GM12878 (cell line): ENCODE data around the gene POU5F2. TPM values are rescaled to one million over a fixed set of nuclear protein-coding genes. Genes with fewer than 3 reads are reported as not detected.

Source experiments
- ATAC-seq: fragments of 200-7000 bp; cut with Tn5 transposase; 3 replicates; pipeline ENCODE4 v1.9.1; 2020; ENCODE audit warnings: mild to moderate bottlenecking, moderate library complexity
- BruUV-seq: library from RNA; stranded (reverse); fragments of 400-500 nt; replicated peaks from 2 replicates; lab custom pipeline; 2021; lab: Mats Ljungman, UMichigan
- CTCF ChIA-PET: fragments of 300-600 bp; sonication (Branson Sonifier 250); formaldehyde crosslinking; extraction: SDS; loops from one replicate; lab custom pipeline; 2021; ENCODE audit warnings: inconsistent platforms; lab: Yijun Ruan, JAX
- POLR2A ChIA-PET: fragments of 350-600 bp; formaldehyde crosslinking; extraction: SDS; loops from one replicate; lab custom pipeline; 2021; ENCODE audit warnings: inconsistent platforms; lab: Charles Lee
- RAD21 ChIA-PET: fragments of 300-600 bp; sonication (Branson Sonifier 250); formaldehyde crosslinking; loops from one replicate; lab custom pipeline; 2023; ENCODE audit warnings: antibody characterized with exemption; ENCODE audit not compliant: unreplicated experiment; lab: Charles Lee
- SMC1A ChIA-PET: fragments of 300-600 bp; sonication (Branson Sonifier 250); formaldehyde crosslinking; loops from one replicate; lab custom pipeline; 2023; ENCODE audit not compliant: unreplicated experiment, uncharacterized antibody; lab: Charles Lee
- DNase-seq: peaks from one replicate; pipeline ENCODE4 v3.0.0-alpha.2; 2011; ENCODE audit warnings: low read depth, low spot score
- FAIRE-seq: peaks from 3 replicates; lab custom pipeline; 2011; peaks lifted over from hg19 to GRCh38; lab: Jason Lieb, UNC
- H2AFZ ChIP-seq: 2 replicates; pipeline ENCODE4 v1.6.0; 2011; ENCODE audit warnings: low read depth, low read length, control low read depth; ENCODE audit not compliant: control insufficient read depth
- H3K27ac ChIP-seq: 2 replicates; pipeline ENCODE4 v1.5.1; 2011; ENCODE audit warnings: control low read depth; ENCODE audit not compliant: control insufficient read depth, insufficient read depth
- H3K27me3 ChIP-seq, 2 experiments: replicated peaks in 1 of 2; 2 replicates each; pipeline versions ENCODE4 v1.6.0 to v1.6.1; 2011; ENCODE audit warnings: low read length in 1 of 2; ENCODE audit not compliant: control insufficient read depth in 2 of 2, insufficient read depth in 2 of 2
- H3K36me3 ChIP-seq, 2 experiments: 2 replicates each; pipeline ENCODE4 v1.5.1; 2011; ENCODE audit warnings: low read length in 1 of 2; ENCODE audit not compliant: control insufficient read depth in 2 of 2, insufficient read depth in 2 of 2
- H3K4me1 ChIP-seq: 2 replicates; pipeline ENCODE4 v1.6.1; 2011; ENCODE audit warnings: mild to moderate bottlenecking, low read length, moderate library complexity, mixed read lengths; ENCODE audit not compliant: control insufficient read depth, insufficient read depth
- H3K4me2 ChIP-seq: 2 replicates; pipeline ENCODE4 v1.6.0; 2011; ENCODE audit warnings: control low read depth; ENCODE audit not compliant: control insufficient read depth, insufficient read depth
- H3K4me3 ChIP-seq: fragments of 200-600 bp; sonication (generic); 2 replicates; pipeline ENCODE4 v1.5.1; 2016
- H3K79me2 ChIP-seq: 2 replicates; pipeline ENCODE4 v1.6.0; 2011; ENCODE audit warnings: low read length; ENCODE audit not compliant: control insufficient read depth, insufficient read depth
- H3K9ac ChIP-seq: 2 replicates; pipeline ENCODE4 v1.8.0; 2011; ENCODE audit warnings: low read length, control low read depth, mixed read lengths; ENCODE audit not compliant: control insufficient read depth, insufficient read depth
- H3K9me3 ChIP-seq: replicated peaks from 3 replicates; pipeline ENCODE4 v1.5.1; 2011; ENCODE audit warnings: mild to moderate bottlenecking, low read length; ENCODE audit not compliant: control insufficient read depth, insufficient read depth
- H4K20me1 ChIP-seq: 2 replicates; pipeline ENCODE4 v1.6.0; 2011; ENCODE audit not compliant: control insufficient read depth, insufficient read depth
- CBX3 ChIP-seq: fragments of 200-600 bp; sonication (generic); IDR thresholded peaks from 2 replicates; pipeline ENCODE4 v1.6.1; 2016; ENCODE audit warnings: low read depth, borderline replicate concordance
- GABPA ChIP-seq: IDR thresholded peaks from 2 replicates; pipeline ENCODE4 v1.6.1; 2014; ENCODE audit warnings: antibody characterized with exemption, low read depth, mild to moderate bottlenecking, inconsistent platforms
- HDAC2 ChIP-seq: fragments of 200-600 bp; sonication (generic); IDR thresholded peaks from 2 replicates; pipeline ENCODE4 v1.6.1; 2017
- KLF5 ChIP-seq: fragments of 450-650 bp; IDR thresholded peaks from 2 replicates; pipeline ENCODE4 v1.6.1; 2014; ENCODE audit warnings: mild to moderate bottlenecking; ENCODE audit not compliant: partially characterized antibody
- MTA2 ChIP-seq: fragments of 450-650 bp; IDR thresholded peaks from 2 replicates; pipeline ENCODE4 v1.6.1; 2016; ENCODE audit warnings: low read depth, mild to moderate bottlenecking, moderate library complexity
- NFXL1 ChIP-seq: fragments of 450-650 bp; IDR thresholded peaks from 2 replicates; pipeline ENCODE4 v1.6.1; 2017; ENCODE audit warnings: antibody characterized with exemption, mild to moderate bottlenecking, borderline replicate concordance
- NFYA ChIP-seq: IDR thresholded peaks from 2 replicates; pipeline ENCODE4 v1.6.1; 2011; ENCODE audit warnings: low read depth, mild to moderate bottlenecking, low read length, improper control_type of control experiment, borderline replicate concordance
- TARDBP ChIP-seq: IDR thresholded peaks from 2 replicates; pipeline ENCODE4 v1.6.1; 2016; ENCODE audit warnings: borderline replicate concordance
- whole genome bisulfite sequencing: methylation state at CpG from one replicate; pipeline ENCODE4 v1.1.6; 2016; ENCODE audit warnings: low lambda C conversion rate; ENCODE audit not compliant: insufficient replicate concordance, insufficient coverage; ENCODE audit errors: missing lambda C conversion rate; 5-methylcytosine and 5-hydroxymethylcytosine counted together
- in situ Hi-C: fragments of 300-500 bp; cut with MboI; formaldehyde crosslinking; loops from 9 replicates; pipeline ENCODE4 v1.14.3; 2018; ENCODE audit warnings: mixed read lengths
- intact Hi-C: fragments of 100-400 bp; cut with micrococcal nuclease; formaldehyde crosslinking; loops from one replicate; pipeline ENCODE4 v1.14.2; 2022; ENCODE audit not compliant: unreplicated experiment
- polyA plus RNA-seq, 11 experiments: library from polyadenylated mRNA; depleted of rRNA in 4 of 11; unstranded in 6 of 11; stranded (reverse) in 5 of 11; fragments of >200 nt; fragmentation: Nextera tagmentation in 4 of 11; fragmentation: Illumina TruSeq in 1 of 11; extraction: Ambion mirVana in 4 of 11; extraction: Trizol in 1 of 11; gene quantifications; 1 replicate in 1 of 11; 2 replicates in 10 of 11; pipeline versions ENCODE4 v1.2.1 to v1.2.3, GENCODE V29; 2011 to 2016; ENCODE audit warnings: inconsistent platforms in 2 of 11, missing spikeins in 2 of 11, low read depth in 1 of 11
- total RNA-seq, 4 experiments: library from RNA; depleted of rRNA in 3 of 4; stranded (reverse); fragments of >200 nt in 3 of 4; fragmentation: Illumina TruSeq in 1 of 4; extraction: Trizol in 1 of 4; gene quantifications; 2 replicates each; pipeline versions ENCODE4 v1.2.1 to v1.2.3, GENCODE V29; 2013 to 2021
- TF ChIP-seq, protein P1 (sequence below): IDR thresholded peaks from 2 replicates; pipeline ENCODE4 v1.6.1; 2011; ENCODE audit warnings: borderline replicate concordance, low read depth, mild to moderate bottlenecking, moderate library complexity, low read length; ENCODE audit not compliant: insufficient read depth, poor library complexity, severe bottlenecking
- TF ChIP-seq, protein P2 (sequence below): fragments of 450-650 bp; IDR thresholded peaks from 2 replicates; pipeline ENCODE4 v1.6.1; 2017; ENCODE audit warnings: mild to moderate bottlenecking, moderate library complexity

POU5F2 gene
- total and polyA plus RNA-seq, 10 of the 15 experiments (the other 5 are each of a cell fraction or from before 2014, with no cell fraction given): under 0.01 to 1.4 (median 0.28) TPM

DNA sequence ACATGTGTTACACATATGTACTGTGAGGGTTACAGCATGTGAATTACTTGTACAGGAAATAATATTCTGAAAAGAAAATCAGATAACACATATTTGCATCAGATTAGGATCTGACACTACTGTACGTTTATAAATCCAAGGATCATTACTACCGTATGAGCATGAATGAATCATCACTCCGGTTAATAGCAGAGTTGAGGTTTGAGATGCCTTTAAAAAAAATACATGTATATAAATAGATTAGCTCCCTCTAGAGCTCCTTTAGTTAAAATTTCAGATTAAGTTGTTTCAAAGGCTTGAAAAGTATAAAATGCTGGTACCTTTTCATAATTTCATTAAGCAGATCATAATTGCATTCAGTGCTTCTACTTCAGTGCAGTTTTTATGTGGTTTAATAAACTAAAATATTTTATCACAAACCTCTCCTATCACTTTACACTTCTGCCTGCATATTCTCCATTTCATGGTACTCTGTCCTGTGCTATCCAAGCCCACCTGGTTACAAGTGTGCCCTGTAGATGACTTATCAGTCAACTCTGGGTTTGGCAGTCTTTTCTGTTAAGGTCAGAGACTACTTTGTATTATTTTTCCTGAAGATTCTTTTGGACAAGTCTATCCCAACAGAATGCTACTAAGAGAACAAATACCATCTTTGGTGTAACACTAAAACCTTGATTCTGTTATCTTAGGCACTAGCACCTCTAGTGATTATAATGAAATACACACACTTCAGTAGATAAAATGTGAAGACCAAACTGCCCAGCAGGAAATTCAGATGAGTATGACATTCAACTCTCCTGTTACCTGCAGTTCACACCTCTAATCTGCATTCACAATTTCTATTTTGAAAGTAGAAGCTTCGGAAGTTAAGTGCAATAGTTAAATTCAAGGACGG lies 48.0 kb upstream of the POU5F2 start:
- Histone ChIP-seq H3K4me2 (no peak overlapping the region), H3K27ac (no peak overlapping the region), H3K36me3 (no peaks in the 10 kb centered on the region), H3K4me1 (no peaks in the 10 kb centered on the region), H4K20me1 (no peaks in the 10 kb centered on the region), H3K9me3 (no peaks in the 10 kb centered on the region), H3K79me2 (no peaks in the 10 kb centered on the region), H3K27me3 (no peaks in the 10 kb centered on the region), H3K9ac (no peak overlapping the region), H3K4me3 (no peak overlapping the region), H2AFZ (no peak overlapping the region)
- RAD21 ChIA-PET: no interaction called here
- TF ChIP-seq KLF5 (no peak), HDAC2 (no peak), CBX3 (no peak), NFXL1 (no peak), GABPA (no peak), MTA2 (no peak), NFYA (no peak), TARDBP (no peak)
- TF ChIP-seq, protein P1, sequence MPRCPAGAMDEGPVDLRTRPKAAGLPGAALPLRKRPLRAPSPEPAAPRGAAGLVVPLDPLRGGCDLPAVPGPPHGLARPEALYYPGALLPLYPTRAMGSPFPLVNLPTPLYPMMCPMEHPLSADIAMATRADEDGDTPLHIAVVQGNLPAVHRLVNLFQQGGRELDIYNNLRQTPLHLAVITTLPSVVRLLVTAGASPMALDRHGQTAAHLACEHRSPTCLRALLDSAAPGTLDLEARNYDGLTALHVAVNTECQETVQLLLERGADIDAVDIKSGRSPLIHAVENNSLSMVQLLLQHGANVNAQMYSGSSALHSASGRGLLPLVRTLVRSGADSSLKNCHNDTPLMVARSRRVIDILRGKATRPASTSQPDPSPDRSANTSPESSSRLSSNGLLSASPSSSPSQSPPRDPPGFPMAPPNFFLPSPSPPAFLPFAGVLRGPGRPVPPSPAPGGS: no peak
- TF ChIP-seq, protein P2, sequence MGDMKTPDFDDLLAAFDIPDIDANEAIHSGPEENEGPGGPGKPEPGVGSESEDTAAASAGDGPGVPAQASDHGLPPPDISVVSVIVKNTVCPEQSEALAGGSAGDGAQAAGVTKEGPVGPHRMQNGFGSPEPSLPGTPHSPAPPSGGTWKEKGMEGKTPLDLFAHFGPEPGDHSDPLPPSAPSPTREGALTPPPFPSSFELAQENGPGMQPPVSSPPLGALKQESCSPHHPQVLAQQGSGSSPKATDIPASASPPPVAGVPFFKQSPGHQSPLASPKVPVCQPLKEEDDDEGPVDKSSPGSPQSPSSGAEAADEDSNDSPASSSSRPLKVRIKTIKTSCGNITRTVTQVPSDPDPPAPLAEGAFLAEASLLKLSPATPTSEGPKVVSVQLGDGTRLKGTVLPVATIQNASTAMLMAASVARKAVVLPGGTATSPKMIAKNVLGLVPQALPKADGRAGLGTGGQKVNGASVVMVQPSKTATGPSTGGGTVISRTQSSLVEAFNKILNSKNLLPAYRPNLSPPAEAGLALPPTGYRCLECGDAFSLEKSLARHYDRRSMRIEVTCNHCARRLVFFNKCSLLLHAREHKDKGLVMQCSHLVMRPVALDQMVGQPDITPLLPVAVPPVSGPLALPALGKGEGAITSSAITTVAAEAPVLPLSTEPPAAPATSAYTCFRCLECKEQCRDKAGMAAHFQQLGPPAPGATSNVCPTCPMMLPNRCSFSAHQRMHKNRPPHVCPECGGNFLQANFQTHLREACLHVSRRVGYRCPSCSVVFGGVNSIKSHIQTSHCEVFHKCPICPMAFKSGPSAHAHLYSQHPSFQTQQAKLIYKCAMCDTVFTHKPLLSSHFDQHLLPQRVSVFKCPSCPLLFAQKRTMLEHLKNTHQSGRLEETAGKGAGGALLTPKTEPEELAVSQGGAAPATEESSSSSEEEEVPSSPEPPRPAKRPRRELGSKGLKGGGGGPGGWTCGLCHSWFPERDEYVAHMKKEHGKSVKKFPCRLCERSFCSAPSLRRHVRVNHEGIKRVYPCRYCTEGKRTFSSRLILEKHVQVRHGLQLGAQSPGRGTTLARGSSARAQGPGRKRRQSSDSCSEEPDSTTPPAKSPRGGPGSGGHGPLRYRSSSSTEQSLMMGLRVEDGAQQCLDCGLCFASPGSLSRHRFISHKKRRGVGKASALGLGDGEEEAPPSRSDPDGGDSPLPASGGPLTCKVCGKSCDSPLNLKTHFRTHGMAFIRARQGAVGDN: no peak
- FAIRE-seq: no peak
- in situ Hi-C loops: no loop called here
- DNase-seq: no peak
- POLR2A ChIA-PET: no interaction called here
- intact Hi-C loops: no loop called here
- SMC1A ChIA-PET: interaction anchor here (0.6 to 1.8 kb wide), 5 partner anchors 10 to 182 kb away, joined by 3 to 5 read pairs (median 3); no protein-coding TSS in a partner anchor
- CTCF ChIA-PET: interaction anchor here (0.5 to 4.5 kb wide), 2 partner anchors 11 to 173 kb away, joined by 3 to 24 read pairs; no protein-coding TSS in a partner anchor
- ATAC-seq: no peak
- no TSS peak for BruUV-seq
- 98% methylated on average over 5 of the region's 5 CpGs for WGBS
